ENCODE results near the gene DAB1.

The DAB1 gene

DNA sequence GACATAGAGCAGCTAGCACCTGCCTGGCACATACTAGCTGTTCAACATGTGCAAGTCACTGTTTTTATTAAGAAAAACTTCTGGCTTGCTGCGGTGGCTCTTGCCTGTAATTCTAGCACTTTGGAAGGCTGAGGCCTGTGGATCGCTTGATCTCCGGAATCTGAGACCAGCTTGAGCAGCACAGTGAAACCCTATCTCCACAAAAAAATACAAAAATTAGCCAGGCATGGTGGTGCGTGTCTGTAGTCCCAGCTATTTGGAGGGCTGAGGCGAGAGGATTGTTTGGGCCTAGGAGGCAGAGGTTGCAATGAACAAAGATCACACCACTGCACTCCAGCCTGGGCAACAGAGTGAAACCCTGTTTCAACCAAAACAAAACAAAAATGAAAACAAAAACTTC, 430.4 kb downstream of the DAB1 start:
- Histone ChIP-seq H3K9me3 (ENCODE audit: control insufficient read depth, insufficient read depth, low read length) (no peaks in the 10 kb centered on the region), H3K9ac (ENCODE audit: low read depth, low read length) (no peak overlapping the region), H3K4me1 (ENCODE audit: insufficient read depth, low read length) (peaks cover 5% of the 10 kb centered on the region; the same call in 1 of the 2 replicates), H3K36me3 (ENCODE audit: insufficient read depth, low read length) (no peaks in the 10 kb centered on the region)

- Histone ChIP-seq H3K9ac (ENCODE audit: low read depth, low read length) (no peak overlapping the region), H3K9me3 (ENCODE audit: control insufficient read depth, insufficient read depth, low read length) (no peaks in the 10 kb centered on the region), H3K4me1 (ENCODE audit: insufficient read depth, low read length) (peaks cover 5% of the 10 kb centered on the region; the same call in 1 of the 2 replicates), H3K36me3 (ENCODE audit: insufficient read depth, low read length) (no peaks in the 10 kb centered on the region)
These were observed 431.3 kb downstream of the DAB1 start for GRCh38 chr1:56992318-56993125.

GRCh38 chr1:56991576-56991975, 432.3 kb downstream of the DAB1 start:
- no peaks in the 10 kb centered on the region for H3K36me3 ChIP-seq (ENCODE audit: insufficient read depth, low read length)
- H3K9me3 ChIP-seq (ENCODE audit: control insufficient read depth, insufficient read depth, low read length), result no peaks in the 10 kb centered on the region
- peaks cover 5% of the 10 kb centered on the region; the same call in 1 of the 2 replicates for H3K4me1 ChIP-seq (ENCODE audit: insufficient read depth, low read length)
- no peak overlapping the region for H3K9ac ChIP-seq (ENCODE audit: low read depth, low read length)

- no peak overlapping the region for H3K9ac ChIP-seq (ENCODE audit: low read depth, low read length)
- no peaks in the 10 kb centered on the region for H3K36me3 ChIP-seq (ENCODE audit: insufficient read depth, low read length)
- no peaks in the 10 kb centered on the region for H3K9me3 ChIP-seq (ENCODE audit: control insufficient read depth, insufficient read depth, low read length)
- no peaks in the 10 kb centered on the region for H3K4me1 ChIP-seq (ENCODE audit: insufficient read depth, low read length)
These were observed 437.5 kb downstream of the DAB1 start for GRCh38 chr1:56986397-56986796.

- Histone ChIP-seq H3K4me1 (ENCODE audit: insufficient read depth, low read length) (no peaks in the 10 kb centered on the region), H3K9ac (ENCODE audit: low read depth, low read length) (no peak overlapping the region), H3K36me3 (ENCODE audit: insufficient read depth, low read length) (no peaks in the 10 kb centered on the region), H3K9me3 (ENCODE audit: control insufficient read depth, insufficient read depth, low read length) (no peaks in the 10 kb centered on the region)
These were observed 438.0 kb downstream of the DAB1 start for GRCh38 chr1:56985857-56986256.

DNA sequence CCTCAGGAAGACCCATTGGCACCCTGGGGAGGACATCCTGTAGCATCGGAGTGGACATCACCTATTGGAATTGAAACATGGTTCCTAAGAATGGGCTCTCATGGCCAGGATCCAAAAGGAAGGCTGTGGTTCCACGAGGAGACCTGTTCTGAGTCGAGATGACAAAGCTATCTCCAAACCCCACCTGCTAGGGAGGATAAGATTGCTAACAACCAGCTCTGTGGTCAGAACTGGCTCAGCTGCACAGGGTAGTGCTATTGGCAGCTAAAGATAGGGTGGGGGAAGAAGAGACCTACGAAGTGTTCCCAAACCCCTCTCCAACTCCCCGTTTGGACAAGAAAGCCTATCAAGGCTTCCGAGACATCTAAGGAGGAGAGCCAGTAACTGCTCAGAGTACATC, 440.4 kb downstream of the DAB1 start:
- no peak overlapping the region for H3K9ac ChIP-seq (ENCODE audit: low read depth, low read length)
- H3K36me3 ChIP-seq (ENCODE audit: insufficient read depth, low read length), result no peaks in the 10 kb centered on the region
- H3K9me3 ChIP-seq (ENCODE audit: control insufficient read depth, insufficient read depth, low read length), result no peaks in the 10 kb centered on the region
- H3K4me1 ChIP-seq (ENCODE audit: insufficient read depth, low read length), result no peaks in the 10 kb centered on the region

GRCh38 chr1:56979986-56980755, 443.7 kb downstream of the DAB1 start:
- Histone ChIP-seq H3K36me3 (ENCODE audit: insufficient read depth, low read length) (no peaks in the 10 kb centered on the region), H3K4me1 (ENCODE audit: insufficient read depth, low read length) (no peaks in the 10 kb centered on the region), H3K9me3 (ENCODE audit: control insufficient read depth, insufficient read depth, low read length) (no peaks in the 10 kb centered on the region), H3K9ac (ENCODE audit: low read depth, low read length) (no peak overlapping the region)

GRCh38 chr1:56978819-56979218, 445.0 kb downstream of the DAB1 start:
- no peaks in the 10 kb centered on the region for H3K9me3 ChIP-seq (ENCODE audit: control insufficient read depth, insufficient read depth, low read length)
- no peak overlapping the region for H3K9ac ChIP-seq (ENCODE audit: low read depth, low read length)
- H3K4me1 ChIP-seq (ENCODE audit: insufficient read depth, low read length), result no peaks in the 10 kb centered on the region
- no peaks in the 10 kb centered on the region for H3K36me3 ChIP-seq (ENCODE audit: insufficient read depth, low read length)

DNA sequence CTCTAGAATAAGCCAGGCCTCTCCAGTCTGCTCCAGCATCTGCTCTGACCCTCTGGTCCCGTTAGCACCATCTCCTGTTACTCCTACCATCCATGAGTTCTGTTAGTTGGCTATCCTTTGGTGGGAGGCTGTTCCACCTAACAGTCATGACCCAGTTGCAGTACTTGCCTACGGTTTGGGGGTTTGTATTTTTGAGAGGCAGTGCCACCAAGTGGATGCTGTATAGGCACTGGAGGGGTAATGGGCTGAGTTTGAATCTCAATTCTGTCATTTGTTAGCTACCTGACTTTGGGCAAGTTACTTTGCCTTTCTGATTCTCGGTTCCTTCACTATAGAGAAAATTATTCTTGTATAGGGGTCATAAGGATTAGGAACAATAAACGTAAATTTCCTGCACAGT, 445.9 kb downstream of the DAB1 start:
- no peak overlapping the region for H3K9ac ChIP-seq (ENCODE audit: low read depth, low read length)
- no peaks in the 10 kb centered on the region for H3K9me3 ChIP-seq (ENCODE audit: control insufficient read depth, insufficient read depth, low read length)
- no peaks in the 10 kb centered on the region for H3K4me1 ChIP-seq (ENCODE audit: insufficient read depth, low read length)
- no peaks in the 10 kb centered on the region for H3K36me3 ChIP-seq (ENCODE audit: insufficient read depth, low read length)

- H3K36me3 ChIP-seq (ENCODE audit: insufficient read depth, low read length), result no peaks in the 10 kb centered on the region
- H3K4me1 ChIP-seq (ENCODE audit: insufficient read depth, low read length), result no peaks in the 10 kb centered on the region
- no peak overlapping the region for H3K9ac ChIP-seq (ENCODE audit: low read depth, low read length)
- H3K9me3 ChIP-seq (ENCODE audit: control insufficient read depth, insufficient read depth, low read length), result no peaks in the 10 kb centered on the region
These were observed 448.4 kb downstream of the DAB1 start for GRCh38 chr1:56975446-56975845.

DNA sequence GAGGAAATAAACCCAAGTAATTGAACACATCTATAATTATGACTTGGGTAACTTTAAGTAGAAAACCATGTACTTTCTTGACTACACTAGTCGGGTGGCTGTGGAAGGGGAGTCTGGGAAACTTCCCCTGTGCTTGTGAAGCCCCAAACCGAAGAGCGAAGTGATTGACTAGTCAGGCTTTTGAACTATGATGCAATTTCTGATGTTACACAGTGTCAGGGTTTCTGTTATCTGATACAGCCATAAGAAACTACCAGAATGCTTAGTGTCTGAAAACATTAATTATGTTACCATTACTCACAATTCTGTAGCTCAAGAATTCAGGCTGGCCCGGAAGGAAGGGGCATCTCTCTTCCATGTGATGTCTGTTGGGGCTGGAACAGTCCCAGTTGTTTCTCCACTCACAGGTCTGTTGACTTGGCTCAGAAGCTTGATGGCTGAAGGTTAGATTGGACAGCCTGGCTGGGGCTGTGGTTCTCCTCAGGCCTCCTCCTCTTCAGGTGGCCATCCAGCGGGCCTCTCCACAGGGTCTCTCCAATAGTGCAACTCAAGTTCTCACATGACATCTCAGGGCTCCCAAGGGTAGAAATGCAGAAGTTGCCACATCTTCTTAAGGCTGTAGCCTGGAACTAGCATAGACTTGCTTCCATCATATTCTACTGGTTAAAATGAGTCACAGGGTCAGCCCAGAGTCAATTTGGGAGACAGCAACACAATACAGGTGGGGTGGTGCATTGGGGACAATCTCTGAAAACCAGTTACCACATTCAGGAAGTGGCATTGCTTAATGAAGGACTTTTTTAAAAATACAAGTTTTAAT, 449.7 kb downstream of the DAB1 start:
- Histone ChIP-seq H3K9me3 (ENCODE audit: control insufficient read depth, insufficient read depth, low read length) (no peaks in the 10 kb centered on the region), H3K36me3 (ENCODE audit: insufficient read depth, low read length) (no peaks in the 10 kb centered on the region), H3K4me1 (ENCODE audit: insufficient read depth, low read length) (no peaks in the 10 kb centered on the region), H3K9ac (ENCODE audit: low read depth, low read length) (no peak overlapping the region)

DNA sequence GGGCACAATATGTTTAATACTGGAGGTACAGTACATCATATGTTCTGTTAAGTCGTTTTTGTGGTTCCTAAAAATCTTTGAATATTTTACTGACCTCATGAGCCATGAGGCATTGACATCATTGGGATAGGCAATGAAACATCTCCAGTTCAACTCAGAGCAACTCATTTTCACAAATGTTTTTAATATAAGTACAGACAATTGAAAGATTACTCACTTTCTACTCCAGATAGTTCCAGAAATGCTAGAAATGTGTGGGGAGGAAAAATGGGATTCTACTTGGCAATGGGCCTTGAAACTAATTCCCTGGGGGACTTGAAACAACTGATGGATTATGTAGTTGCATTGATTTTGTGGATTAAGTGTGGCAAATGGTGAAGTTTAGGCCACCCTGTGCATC, 450.9 kb downstream of the DAB1 start:
- no peaks in the 10 kb centered on the region for H3K4me1 ChIP-seq (ENCODE audit: insufficient read depth, low read length)
- no peaks in the 10 kb centered on the region for H3K9me3 ChIP-seq (ENCODE audit: control insufficient read depth, insufficient read depth, low read length)
- no peaks in the 10 kb centered on the region for H3K36me3 ChIP-seq (ENCODE audit: insufficient read depth, low read length)
- no peak overlapping the region for H3K9ac ChIP-seq (ENCODE audit: low read depth, low read length)

GRCh38 chr1:56970280-56970679, 453.6 kb downstream of the DAB1 start:
- Histone ChIP-seq H3K4me1 (ENCODE audit: insufficient read depth, low read length) (no peaks in the 10 kb centered on the region), H3K9ac (ENCODE audit: low read depth, low read length) (no peak overlapping the region)

DNA sequence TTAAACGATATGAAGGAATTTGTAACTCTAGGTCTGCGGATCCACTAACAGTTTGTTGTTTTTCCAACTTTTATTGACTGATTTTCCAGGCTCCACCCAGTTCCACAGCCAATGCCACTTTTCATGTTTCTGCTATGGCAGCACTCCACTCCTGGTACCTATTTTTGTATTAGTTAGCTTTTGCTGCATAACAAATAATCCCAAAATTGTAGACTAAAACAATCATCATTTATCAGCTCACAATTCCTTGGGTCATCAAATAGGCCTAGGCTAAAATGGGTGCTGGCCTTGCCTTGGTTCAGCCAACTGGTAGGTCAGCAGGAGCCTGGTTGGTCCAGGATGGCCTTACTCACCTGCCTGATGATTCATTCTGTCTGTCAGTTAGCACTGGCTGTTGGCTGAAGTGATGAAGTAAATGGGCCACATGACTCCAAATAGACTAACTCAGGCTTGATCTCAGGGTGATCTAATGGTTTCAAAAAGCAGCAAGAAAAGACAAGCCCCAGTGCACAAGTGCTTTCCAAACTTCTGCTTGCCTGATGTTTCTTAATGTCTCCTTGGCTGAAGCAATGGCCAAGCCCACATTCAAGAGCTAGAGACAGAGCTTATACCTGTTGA, 454.9 kb downstream of the DAB1 start:
- H3K9ac ChIP-seq (ENCODE audit: low read depth, low read length), result no peak overlapping the region
- H3K9me3 ChIP-seq (ENCODE audit: control insufficient read depth, insufficient read depth, low read length), result no peaks in the 10 kb centered on the region
- no peaks in the 10 kb centered on the region for H3K4me1 ChIP-seq (ENCODE audit: insufficient read depth, low read length)
- H3K36me3 ChIP-seq (ENCODE audit: insufficient read depth, low read length), result no peaks in the 10 kb centered on the region

More at GRCh38 chr1:56970280-56970679, 453.6 kb downstream of the DAB1 start:
- Histone ChIP-seq H3K36me3 (ENCODE audit: insufficient read depth, low read length) (no peaks in the 10 kb centered on the region), H3K9me3 (ENCODE audit: control insufficient read depth, insufficient read depth, low read length) (no peaks in the 10 kb centered on the region)
